Natural killer cell (primary cell): ENCODE results near the gene SPEN. TPM values are rescaled to one million over a fixed set of nuclear protein-coding genes. Genes with fewer than 3 reads are reported as not detected.

Source experiments
- ATAC-seq, 3 donors: fragments of 150-1000 bp in 2 of 3; fragments of 200-7000 bp in 1 of 3; cut with Tn5 transposase; 1 replicate in 1 of 3; 2 replicates in 2 of 3; pipeline ENCODE4 v1.10.0; 2021; ENCODE audit warnings: mild to moderate bottlenecking in 2 of 3, moderate library complexity in 2 of 3
- DNase-seq, 2 donors: peaks; one replicate each; pipeline versions ENCODE4 v3.0.0 to v3.0.0-alpha.2; 2013 to 2021; ENCODE audit warnings: mixed read lengths in 1 of 2
- H3K27ac ChIP-seq: one replicate; pipeline ENCODE4 v1.5.1; 2013; ENCODE audit warnings: mild to moderate bottlenecking, low read length
- H3K27me3 ChIP-seq: one replicate; pipeline ENCODE4 v1.6.1; 2013; ENCODE audit warnings: low read length; ENCODE audit not compliant: control insufficient read depth, insufficient read depth
- H3K36me3 ChIP-seq: one replicate; pipeline ENCODE4 v1.6.1; 2013; ENCODE audit warnings: low read length; ENCODE audit not compliant: control insufficient read depth, insufficient read depth
- H3K4me1 ChIP-seq: one replicate; pipeline ENCODE4 v1.6.1; 2013; ENCODE audit warnings: low read length; ENCODE audit not compliant: control insufficient read depth, insufficient read depth
- H3K4me3 ChIP-seq: one replicate; pipeline ENCODE4 v1.5.1; 2013; ENCODE audit warnings: low read length
- H3K9me3 ChIP-seq: one replicate; pipeline ENCODE4 v1.6.1; 2013; ENCODE audit warnings: low read length; ENCODE audit not compliant: control insufficient read depth, insufficient read depth
- H3K27ac Mint-ChIP-seq, 2 donors: one replicate each; pipeline ENCODE4 v1.8.0; 2022; ENCODE audit warnings: mild to moderate bottlenecking in 2 of 2, mixed read lengths in 2 of 2, moderate library complexity in 1 of 2
- H3K27me3 Mint-ChIP-seq, 2 donors: one replicate each; pipeline ENCODE4 v1.8.0; 2022; ENCODE audit warnings: low read depth in 2 of 2, mixed read lengths in 2 of 2
- H3K36me3 Mint-ChIP-seq: one replicate; pipeline ENCODE4 v1.8.0; 2022; ENCODE audit warnings: mixed read lengths
- H3K4me1 Mint-ChIP-seq, 2 donors: one replicate each; pipeline ENCODE4 v1.8.0; 2022; ENCODE audit warnings: mixed read lengths in 2 of 2
- H3K4me3 Mint-ChIP-seq: one replicate; pipeline ENCODE4 v1.8.0; 2022; ENCODE audit warnings: mild to moderate bottlenecking, moderate library complexity, mixed read lengths
- H3K9me3 Mint-ChIP-seq, 2 donors: one replicate each; pipeline ENCODE4 v1.8.0; 2022; ENCODE audit warnings: mixed read lengths in 2 of 2
- WGBS: methylation state at CpG from one replicate; pipeline ENCODE4 v1.1.7; 2013; ENCODE audit warnings: missing lambda C conversion rate; ENCODE audit not compliant: insufficient coverage; 5-methylcytosine and 5-hydroxymethylcytosine counted together
- intact Hi-C: fragments of 100-400 bp; cut with micrococcal nuclease; formaldehyde crosslinking; loops from one replicate; pipeline ENCODE4 v1.14.2; 2022
- total RNA-seq, 4 donors: library from RNA; stranded (reverse); fragments of 120-200 nt in 1 of 4; gene quantifications; one replicate each; pipeline versions ENCODE4 v1.2.3 to v1.2.4, GENCODE V29; 2013 to 2022
- TF ChIP-seq, protein P1 (sequence below): fragments of 200-600 bp; IDR thresholded peaks from one replicate; pipeline ENCODE4 v1.8.0; 2022; ENCODE audit warnings: antibody characterized with exemption

Gene SPEN
- total RNA-seq, 3 donors from 2014 or later (not counting 1 experiment from before 2014, with no cell fraction given) = 98.1 to 114 (median 105) TPM

DNA sequence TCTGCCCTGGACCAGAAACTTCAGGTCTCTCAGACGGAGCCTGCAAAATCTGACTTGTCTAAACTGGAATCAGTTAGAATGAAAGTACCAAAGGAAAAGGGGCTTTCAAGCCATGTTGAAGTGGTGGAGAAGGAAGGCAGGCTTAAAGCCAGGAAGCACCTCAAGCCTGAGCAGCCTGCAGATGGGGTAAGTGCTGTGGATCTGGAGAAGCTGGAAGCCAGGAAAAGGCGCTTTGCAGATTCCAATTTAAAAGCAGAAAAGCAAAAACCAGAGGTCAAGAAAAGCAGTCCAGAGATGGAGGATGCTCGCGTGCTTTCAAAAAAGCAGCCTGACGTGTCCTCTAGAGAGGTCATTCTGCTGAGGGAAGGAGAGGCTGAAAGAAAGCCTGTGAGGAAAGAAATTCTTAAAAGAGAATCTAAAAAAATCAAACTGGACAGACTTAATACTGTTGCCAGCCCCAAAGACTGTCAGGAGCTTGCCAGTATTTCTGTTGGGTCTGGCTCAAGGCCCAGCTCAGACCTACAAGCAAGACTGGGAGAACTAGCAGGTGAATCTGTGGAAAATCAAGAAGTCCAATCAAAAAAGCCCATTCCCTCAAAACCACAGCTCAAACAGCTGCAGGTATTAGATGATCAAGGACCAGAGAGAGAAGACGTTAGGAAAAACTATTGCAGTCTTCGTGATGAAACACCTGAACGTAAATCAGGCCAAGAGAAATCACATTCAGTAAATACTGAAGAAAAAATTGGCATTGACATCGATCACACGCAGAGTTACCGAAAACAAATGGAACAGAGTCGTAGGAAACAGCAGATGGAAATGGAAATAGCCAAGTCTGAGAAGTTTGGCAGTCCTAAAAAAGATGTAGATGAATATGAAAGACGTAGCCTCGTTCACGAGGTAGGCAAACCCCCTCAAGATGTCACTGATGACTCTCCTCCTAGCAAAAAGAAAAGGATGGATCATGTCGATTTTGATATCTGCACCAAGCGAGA is 81.8 kb downstream of the SPEN start:
- ATAC-seq = no peak
- no peaks in the 10 kb centered on the region for H3K9me3 ChIP-seq
- Mint-ChIP-seq H3K27ac (peak overlapping the region; percentile 16 to 43), H3K4me3 (no peak overlapping the region), H3K4me1 (no peaks in the 10 kb centered on the region), H3K27me3 (no peaks in the 10 kb centered on the region), H3K36me3 (peaks cover 46% of the 10 kb centered on the region), H3K9me3 (no peaks in the 10 kb centered on the region)
- intact Hi-C loops = no loop called here
- no peak overlapping the region for H3K27ac ChIP-seq
- H3K36me3 ChIP-seq = peaks cover 87% of the 10 kb centered on the region
- H3K27me3 ChIP-seq = no peaks in the 10 kb centered on the region
- H3K4me3 ChIP-seq = no peak overlapping the region
- TF ChIP-seq, protein P1, sequence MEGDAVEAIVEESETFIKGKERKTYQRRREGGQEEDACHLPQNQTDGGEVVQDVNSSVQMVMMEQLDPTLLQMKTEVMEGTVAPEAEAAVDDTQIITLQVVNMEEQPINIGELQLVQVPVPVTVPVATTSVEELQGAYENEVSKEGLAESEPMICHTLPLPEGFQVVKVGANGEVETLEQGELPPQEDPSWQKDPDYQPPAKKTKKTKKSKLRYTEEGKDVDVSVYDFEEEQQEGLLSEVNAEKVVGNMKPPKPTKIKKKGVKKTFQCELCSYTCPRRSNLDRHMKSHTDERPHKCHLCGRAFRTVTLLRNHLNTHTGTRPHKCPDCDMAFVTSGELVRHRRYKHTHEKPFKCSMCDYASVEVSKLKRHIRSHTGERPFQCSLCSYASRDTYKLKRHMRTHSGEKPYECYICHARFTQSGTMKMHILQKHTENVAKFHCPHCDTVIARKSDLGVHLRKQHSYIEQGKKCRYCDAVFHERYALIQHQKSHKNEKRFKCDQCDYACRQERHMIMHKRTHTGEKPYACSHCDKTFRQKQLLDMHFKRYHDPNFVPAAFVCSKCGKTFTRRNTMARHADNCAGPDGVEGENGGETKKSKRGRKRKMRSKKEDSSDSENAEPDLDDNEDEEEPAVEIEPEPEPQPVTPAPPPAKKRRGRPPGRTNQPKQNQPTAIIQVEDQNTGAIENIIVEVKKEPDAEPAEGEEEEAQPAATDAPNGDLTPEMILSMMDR = no peak
- H3K4me1 ChIP-seq = no peaks in the 10 kb centered on the region
- no peak for DNase-seq
- WGBS = 98% methylated on average over 17 of the region's 17 CpGs

DNA sequence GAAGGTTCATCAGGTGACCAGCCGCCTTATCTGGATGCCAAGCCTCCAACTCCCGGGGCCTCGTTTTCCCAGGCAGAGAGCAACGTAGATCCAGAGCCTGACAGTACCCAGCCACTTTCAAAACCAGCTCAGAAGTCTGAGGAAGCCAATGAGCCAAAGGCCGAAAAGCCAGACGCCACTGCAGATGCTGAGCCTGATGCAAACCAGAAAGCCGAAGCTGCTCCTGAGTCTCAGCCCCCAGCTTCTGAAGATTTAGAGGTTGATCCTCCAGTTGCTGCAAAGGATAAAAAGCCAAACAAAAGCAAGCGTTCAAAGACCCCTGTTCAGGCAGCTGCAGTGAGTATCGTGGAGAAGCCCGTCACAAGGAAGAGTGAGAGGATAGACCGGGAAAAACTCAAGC is 83.9 kb downstream of the SPEN start:
- no peaks in the 10 kb centered on the region for H3K27me3 Mint-ChIP-seq
- H3K9me3 ChIP-seq = no peaks in the 10 kb centered on the region
- no peaks in the 10 kb centered on the region for H3K27me3 ChIP-seq
- intact Hi-C loops = no loop called here
- H3K4me1 Mint-ChIP-seq = no peaks in the 10 kb centered on the region
- peak overlapping the region in 1 of 2 donors; percentile 43 for H3K27ac Mint-ChIP-seq
- no peak overlapping the region for H3K4me3 ChIP-seq
- H3K4me1 ChIP-seq = no peaks in the 10 kb centered on the region
- H3K27ac ChIP-seq = no peak overlapping the region
- TF ChIP-seq, protein P1 = no peak
- no peak for ATAC-seq
- peaks cover 46% of the 10 kb centered on the region for H3K36me3 Mint-ChIP-seq
- peaks cover 90% of the 10 kb centered on the region for H3K36me3 ChIP-seq
- no peak overlapping the region for H3K4me3 Mint-ChIP-seq
- no peak for DNase-seq
- H3K9me3 Mint-ChIP-seq = no peaks in the 10 kb centered on the region
- 98% methylated on average over 11 of the region's 11 CpGs for WGBS

DNA sequence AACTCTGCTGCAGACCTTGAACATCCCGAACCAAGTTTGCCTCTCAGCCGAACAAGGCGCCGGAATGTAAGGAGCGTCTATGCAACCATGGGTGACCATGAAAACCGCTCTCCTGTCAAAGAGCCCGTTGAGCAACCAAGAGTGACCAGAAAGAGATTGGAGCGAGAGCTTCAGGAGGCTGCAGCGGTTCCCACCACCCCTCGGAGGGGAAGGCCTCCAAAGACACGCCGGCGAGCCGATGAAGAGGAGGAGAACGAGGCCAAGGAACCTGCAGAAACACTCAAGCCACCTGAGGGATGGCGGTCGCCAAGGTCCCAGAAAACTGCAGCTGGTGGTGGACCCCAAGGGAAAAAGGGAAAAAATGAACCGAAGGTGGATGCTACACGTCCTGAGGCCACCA is 84.4 kb downstream of the SPEN start:
- no peak overlapping the region for H3K27ac ChIP-seq
- intact Hi-C loops = no loop called here
- ATAC-seq = no peak
- H3K27ac Mint-ChIP-seq = peak overlapping the region in 1 of 2 donors; percentile 43
- no peak overlapping the region for H3K4me3 Mint-ChIP-seq
- H3K4me1 ChIP-seq = no peaks in the 10 kb centered on the region
- H3K27me3 ChIP-seq = no peaks in the 10 kb centered on the region
- no peaks in the 10 kb centered on the region for H3K9me3 Mint-ChIP-seq
- H3K9me3 ChIP-seq = no peaks in the 10 kb centered on the region
- 98% methylated on average over 19 of the region's 19 CpGs for WGBS
- no peak for DNase-seq
- H3K36me3 ChIP-seq = peaks cover 93% of the 10 kb centered on the region
- H3K4me1 Mint-ChIP-seq = no peaks in the 10 kb centered on the region
- peaks cover 46% of the 10 kb centered on the region for H3K36me3 Mint-ChIP-seq
- H3K27me3 Mint-ChIP-seq = no peaks in the 10 kb centered on the region
- TF ChIP-seq, protein P1 = no peak
- no peak overlapping the region for H3K4me3 ChIP-seq
